ENCODE measurements around the gene EPM2AIP1.
A peak's percentile ranks its signal among the peaks of the same experiment; 100 is the strongest.
"Not testable (repeated sequence)": the region's sequence is repeated elsewhere in the genome, so short reads cannot be mapped to it uniquely, and the experiment has no call there.

Gene EPM2AIP1

DNA sequence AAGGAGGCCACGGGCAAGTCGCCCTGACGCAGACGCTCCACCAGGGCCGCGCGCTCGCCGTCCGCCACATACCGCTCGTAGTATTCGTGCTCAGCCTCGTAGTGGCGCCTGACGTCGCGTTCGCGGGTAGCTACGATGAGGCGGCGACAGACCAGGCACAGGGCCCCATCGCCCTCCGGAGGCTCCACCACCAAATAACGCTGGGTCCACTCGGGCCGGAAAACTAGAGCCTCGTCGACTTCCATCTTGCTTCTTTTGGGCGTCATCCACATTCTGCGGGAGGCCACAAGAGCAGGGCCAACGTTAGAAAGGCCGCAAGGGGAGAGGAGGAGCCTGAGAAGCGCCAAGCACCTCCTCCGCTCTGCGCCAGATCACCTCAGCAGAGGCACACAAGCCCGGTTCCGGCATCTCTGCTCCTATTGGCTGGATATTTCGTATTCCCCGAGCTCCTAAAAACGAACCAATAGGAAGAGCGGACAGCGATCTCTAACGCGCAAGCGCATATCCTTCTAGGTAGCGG lies at the start of gene EPM2AIP1:
EPM2AIP1 (minus strand) TSS at position 326 of the 520 bp plus-strand sequence; CDS start at position 272, 54 bp downstream.
- DNase-seq, result no peak

DNA sequence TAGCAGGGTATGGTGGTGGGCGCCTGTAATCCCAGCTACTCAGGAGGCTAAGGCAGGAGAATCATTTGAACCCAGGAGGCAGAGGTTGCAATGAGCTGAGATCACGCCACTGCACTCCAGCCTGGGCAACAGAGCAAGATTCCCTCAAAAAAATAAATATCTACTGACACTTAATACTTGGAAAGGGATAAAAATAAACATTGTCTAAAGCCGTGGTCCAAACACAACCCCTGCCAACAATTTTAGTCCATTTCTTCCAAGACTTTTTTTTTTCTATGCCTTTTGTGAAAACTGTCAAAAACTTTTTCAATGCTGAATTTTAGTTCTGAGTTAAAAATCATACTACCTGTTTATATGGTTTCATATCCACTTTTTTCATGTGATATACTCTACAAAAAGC lies 49.8 kb upstream of the EPM2AIP1 start:
- not testable (repeated sequence) for DNase-seq

DNA sequence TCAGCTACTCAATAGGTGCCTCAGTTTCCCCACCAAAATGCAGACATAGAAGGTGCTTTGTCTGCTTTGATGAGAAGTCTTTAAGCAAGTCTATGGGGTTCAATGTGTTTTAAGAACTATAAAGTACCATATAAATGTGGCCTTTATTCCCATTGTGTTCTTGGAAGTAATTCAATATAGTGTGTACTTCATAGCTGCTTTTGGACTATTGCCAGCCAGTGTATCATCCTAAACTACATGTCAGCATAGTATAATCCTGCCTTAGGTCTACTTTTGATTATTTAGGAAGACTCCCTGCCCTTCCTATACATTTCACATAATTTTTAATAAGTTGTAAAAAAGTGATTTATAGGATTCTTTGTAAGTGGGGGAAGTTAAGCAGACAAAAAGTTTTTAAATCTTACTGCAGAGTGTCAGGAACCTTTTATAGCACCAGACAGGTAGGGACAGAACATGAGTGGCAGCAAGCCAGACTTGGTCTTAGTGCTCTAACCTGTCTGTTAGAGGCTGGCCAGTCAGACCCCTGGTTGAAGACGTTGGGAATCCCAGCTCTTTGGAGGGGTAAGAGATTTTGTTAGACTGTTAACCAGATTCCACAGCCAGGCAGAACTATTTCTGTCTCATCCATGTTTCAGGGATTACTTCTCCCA lies 48.7 kb upstream of the EPM2AIP1 start:
- no peak for DNase-seq

DNA sequence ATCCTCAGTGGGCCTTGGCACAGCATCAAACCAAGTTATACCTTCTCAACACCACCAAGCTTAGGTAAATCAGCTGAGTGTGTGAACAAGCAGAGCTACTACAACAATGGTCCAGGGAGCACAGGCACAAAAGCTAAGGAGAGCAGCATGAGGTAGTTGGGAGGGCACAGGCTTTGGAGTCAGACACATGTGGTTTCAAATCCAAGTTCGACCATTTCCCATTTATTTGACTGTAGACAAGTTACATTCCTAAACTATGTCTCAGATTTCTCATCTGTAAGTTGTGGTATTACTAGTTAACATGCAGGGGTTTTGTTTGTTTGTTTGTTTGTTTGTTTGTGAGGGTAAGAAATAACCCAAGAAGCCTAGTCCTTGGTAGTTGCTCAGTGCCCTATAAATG lies 47.3 kb upstream of the EPM2AIP1 start:
- no peak for DNase-seq

DNA sequence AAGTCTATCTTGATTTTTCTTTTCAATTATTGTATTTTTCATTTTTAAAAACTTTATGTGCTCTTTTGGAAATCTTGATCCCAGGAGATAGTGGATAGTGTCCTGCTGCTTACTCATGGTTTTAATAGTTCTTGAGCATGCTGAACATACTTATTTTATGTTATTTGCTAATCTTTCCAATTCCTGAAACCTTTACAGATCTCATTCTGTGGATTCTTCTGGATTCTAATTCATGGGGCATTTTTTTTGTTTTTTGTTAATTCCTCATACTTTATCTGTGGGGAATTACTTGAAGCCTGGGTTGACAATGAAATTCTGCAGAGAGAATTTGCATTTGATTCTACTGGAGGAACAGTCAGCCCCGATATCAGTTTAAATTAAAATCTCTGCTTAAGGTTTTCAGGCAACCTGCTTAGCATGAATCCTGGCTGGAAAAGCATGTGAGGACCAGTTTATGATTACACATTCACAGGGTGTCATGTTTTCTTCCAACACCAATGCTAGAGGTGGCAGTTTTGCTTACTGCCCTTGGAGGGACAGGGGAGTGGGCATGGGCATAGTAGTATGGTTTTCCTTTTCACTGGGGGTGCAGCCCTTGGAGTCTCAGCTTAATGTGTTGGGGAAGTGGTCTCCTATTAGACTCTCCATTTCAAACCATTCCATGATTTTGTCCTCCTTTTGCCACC lies 46.4 kb upstream of the EPM2AIP1 start:
- DNase-seq, result no peak

- DNase-seq, result no peak
These were observed 44.4 kb upstream of the EPM2AIP1 start for GRCh38 chr3:37037352-37037751.

DNA sequence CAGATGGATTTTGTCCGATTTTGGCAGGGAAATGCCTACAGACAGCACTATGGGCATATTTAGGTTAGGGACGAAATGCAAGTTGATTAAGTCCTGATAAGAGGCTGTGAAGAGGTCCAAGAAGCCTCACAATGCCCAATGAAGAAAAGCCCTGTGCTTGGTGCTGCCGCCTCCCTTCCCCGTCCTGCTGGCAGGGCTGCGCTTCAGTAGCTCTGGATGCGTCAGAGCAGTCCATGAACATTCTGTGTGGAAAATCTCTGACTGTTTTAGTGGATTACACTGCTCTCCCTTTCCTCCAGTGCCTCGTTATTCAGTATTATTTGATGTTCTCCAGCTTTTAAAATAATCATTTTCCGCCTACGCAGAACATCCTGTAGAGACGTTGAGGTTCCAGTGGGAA lies 40.0 kb upstream of the EPM2AIP1 start:
- DNase-seq, result no peak

DNA sequence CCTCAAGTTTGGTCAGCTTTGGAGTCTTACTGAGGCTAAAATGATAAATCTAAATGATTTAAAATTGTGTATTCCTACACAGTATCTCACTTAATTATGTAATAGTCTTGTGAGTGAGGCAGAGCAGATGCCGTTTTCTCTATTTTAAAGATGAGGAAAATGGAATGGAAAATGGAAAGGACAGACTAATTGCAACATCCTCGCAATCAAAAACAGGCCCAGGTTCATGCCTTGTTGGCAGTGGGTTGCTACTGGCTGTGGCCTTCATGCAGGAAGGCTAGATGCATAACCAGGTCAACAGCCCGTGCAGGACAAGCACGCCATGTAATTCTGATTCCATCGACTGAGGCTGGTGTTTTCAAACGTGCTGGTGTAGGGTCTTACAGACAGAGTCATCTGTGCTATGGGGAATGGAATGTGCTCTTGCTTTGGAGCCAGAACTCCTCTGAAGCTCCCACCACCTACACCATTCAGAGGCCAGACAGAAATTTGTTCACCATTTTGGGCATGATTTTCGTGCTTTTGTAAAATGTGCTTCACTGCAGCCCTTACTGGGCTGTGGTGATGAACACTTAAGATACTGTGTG lies 38.3 kb upstream of the EPM2AIP1 start:
- DNase-seq, result no peak

- no peak for DNase-seq
These were observed 37.7 kb upstream of the EPM2AIP1 start for GRCh38 chr3:37030588-37030987.

- no peak for DNase-seq
These were observed 36.7 kb upstream of the EPM2AIP1 start for GRCh38 chr3:37029516-37030163.

DNA sequence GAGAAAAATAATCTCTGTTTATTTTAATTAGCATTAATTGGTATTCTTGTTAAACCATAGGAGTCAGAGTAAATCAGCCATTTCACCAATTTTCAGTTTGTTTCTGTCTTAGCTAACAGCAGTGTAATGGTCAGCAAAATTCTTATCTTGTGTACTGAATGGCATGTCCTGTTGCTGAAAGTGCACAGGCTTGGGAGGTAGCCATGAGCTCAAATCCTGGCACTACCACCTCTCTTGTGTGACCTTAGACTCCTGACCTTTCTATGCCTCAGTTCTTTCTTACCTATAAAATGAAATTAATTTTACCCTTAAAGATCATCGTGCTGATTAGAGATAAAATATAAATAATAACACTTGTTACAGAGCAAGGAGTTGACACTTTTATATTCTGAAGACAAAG lies 36.2 kb upstream of the EPM2AIP1 start:
- no peak for DNase-seq

- DNase-seq, result no peak
These were observed 35.4 kb upstream of the EPM2AIP1 start for GRCh38 chr3:37028329-37028728.

GRCh38 chr3:37026851-37027250 lies 33.9 kb upstream of the EPM2AIP1 start:
- DNase-seq, result no peak

GRCh38 chr3:37025561-37026335 lies 32.8 kb upstream of the EPM2AIP1 start:
- DNase-seq, result no peak

GRCh38 chr3:37024820-37025405 lies 32.0 kb upstream of the EPM2AIP1 start:
- no peak for DNase-seq

GRCh38 chr3:37024092-37024491 lies 31.2 kb upstream of the EPM2AIP1 start:
- no peak for DNase-seq

DNA sequence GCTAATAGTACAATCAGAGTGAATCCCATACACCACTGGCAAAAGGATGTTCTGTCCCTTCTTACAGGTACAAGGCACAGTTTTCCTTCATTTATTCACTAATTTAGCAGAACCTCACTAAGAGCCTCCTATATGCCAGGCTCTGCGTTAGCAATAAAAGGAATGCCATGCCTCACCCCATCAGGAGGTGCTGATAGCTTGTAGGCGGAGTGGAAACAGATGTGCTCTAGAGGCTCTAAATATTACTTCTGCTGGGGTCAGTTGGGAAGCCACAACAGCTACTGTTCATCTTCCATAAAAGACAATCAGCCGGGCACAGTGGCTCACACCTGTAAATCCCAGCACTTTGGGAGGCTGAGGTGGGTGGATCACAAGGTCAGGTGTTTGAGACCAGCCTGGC lies 24.8 kb upstream of the EPM2AIP1 start:
- DNase-seq, result no peak

- no peak for DNase-seq
These were observed 24.0 kb upstream of the EPM2AIP1 start for GRCh38 chr3:37016903-37017302.

DNA sequence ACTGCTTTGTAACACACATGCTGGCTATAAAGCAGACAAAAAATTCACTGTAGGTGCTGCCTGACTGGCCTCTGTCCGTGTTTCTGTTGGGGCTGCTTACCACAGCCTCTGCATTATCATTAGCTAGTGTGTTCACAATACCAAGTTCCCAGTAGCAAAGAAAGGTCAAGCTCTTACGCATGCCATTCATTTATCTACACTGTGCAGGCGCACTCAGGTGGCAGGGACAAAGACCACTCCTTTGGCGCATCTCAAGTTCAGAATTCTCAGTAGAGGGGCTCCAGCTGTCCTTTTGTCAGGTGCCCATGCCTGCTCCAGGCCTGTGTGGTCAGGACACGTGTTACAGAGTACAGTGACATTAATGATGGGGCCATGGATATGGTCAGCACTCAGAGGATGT lies 22.7 kb upstream of the EPM2AIP1 start:
- no peak for DNase-seq

- no peak for DNase-seq
These were observed 21.7 kb upstream of the EPM2AIP1 start for GRCh38 chr3:37014620-37015019.

DNA sequence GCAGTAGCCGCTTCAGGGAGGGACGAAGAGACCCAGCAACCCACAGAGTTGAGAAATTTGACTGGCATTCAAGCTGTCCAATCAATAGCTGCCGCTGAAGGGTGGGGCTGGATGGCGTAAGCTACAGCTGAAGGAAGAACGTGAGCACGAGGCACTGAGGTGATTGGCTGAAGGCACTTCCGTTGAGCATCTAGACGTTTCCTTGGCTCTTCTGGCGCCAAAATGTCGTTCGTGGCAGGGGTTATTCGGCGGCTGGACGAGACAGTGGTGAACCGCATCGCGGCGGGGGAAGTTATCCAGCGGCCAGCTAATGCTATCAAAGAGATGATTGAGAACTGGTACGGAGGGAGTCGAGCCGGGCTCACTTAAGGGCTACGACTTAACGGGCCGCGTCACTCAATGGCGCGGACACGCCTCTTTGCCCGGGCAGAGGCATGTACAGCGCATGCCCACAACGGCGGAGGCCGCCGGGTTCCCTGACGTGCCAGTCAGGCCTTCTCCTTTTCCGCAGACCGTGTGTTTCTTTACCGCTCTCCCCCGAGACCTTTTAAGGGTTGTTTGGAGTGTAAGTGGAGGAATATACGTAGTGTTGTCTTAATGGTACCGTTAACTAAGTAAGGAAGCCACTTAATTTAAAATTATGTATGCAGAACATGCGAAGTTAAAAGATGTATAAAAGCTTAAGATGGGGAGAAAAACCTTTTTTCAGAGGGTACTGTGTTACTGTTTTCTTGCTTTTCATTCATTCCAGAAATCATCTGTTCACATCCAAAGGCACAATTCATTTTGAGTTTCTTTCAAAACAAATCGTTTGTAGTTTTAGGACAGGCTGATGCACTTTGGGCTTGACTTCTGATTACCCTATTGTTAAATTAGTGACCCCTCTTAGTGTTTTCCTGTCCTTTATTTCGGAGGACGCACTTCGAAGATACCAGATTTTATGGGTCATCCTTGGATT lies 674 bp upstream of the EPM2AIP1 start, which contains the start of gene MLH1:
MLH1 (plus strand) TSS at position 193 of the 958 bp plus-strand sequence; CDS start at position 223, 30 bp downstream.
- peak; percentile 99 for DNase-seq

Data from activated CD4-positive, alpha-beta T cell treated with anti-CD3 and anti-CD28 coated beads for 48 hours (primary cell).